LNCAP (cell line): ENCODE data around the gene BBS7.

Source experiments
- CTCF ChIP-seq: fragments of 450-650 bp; IDR thresholded peaks from 2 replicates; pipeline ENCODE4 v1.5.1; 2017; ENCODE audit warnings: mild to moderate bottlenecking

BBS7 gene

GRCh38 chr4:121789960-121790829 lies 80.1 kb downstream of the BBS7 start:
- no peak for TF ChIP-seq CTCF

DNA sequence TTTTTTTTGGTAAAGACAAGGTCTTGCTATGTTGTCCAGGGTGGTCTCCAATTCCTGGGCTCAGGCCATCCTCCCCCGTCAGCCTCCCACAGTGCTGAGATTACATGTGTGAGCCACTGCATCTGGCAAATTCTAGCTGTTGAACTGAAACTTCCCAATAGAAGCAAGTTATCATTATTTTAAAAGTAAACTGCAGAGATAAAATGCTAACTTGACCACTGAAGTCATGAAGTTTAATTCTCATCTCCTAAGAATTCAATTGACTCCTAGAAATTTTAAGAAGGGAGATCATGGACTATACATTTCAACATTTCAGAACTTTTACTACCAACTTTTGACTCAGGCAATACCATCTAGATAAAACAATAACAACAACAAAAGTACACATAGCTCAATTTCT lies 80.8 kb downstream of the BBS7 start:
- no peak for TF ChIP-seq CTCF

GRCh38 chr4:121788896-121789295 lies 81.4 kb downstream of the BBS7 start:
- no peak for TF ChIP-seq CTCF

GRCh38 chr4:121786221-121786620 lies 84.1 kb downstream of the BBS7 start:
- TF ChIP-seq CTCF, result no peak

DNA sequence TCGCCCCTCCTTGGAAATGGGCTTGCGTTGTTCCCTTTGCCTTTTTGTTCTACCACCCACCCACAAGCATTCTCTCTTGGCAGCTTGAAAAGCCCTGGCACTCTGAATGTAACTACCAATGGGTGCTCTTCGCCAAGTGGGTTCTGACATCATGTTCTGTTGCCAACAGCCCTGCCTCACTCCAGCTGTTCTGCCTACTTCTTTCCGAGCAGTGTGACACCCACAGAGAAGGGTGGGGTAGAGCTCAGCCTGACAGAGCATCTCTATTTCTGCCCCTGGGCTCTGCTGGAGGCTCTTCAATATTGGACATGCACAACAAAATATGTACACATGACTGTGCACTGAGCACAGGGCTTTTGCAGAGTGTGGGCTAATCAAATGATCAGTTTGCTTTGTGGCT lies 84.8 kb downstream of the BBS7 start:
- TF ChIP-seq CTCF, result no peak

DNA sequence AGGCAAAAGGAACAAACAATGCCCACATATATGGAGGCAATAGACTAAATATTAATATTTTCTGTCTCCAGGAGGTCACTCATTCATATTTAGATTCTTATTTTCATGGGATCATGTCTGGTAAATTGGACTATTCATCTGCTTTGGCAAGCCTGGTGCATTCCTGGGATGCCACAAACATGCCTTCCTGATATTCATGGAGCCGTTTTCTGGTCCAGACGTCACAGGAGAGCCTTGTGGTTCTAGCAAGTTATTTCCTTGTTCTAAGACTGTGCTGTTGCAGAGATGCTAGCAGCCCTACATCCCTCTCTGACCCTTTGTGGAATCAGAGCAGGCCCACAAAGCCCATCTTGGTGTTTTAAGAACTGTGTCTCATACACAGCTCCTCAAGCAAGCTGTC lies 85.3 kb downstream of the BBS7 start:
- no peak for TF ChIP-seq CTCF

DNA sequence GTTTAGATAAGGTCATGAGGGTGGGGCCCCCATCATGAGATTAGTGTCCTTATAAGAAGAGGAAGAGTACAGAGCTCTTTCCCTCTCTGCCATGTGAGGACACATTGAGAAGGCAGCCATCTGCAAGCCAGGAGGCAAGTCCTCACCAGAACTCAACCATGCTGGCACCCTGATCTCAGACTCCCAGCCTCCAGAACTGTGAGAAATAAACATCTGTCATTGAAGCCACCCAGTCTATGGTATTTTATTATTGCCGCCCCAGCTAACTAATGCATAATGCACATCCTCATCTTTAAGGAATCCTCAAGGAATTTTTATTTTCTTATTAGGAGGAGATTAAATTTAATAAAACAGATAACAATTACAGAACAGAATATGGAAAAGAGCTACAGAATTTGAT lies 85.9 kb downstream of the BBS7 start:
- no peak for TF ChIP-seq CTCF
